Heart left ventricle (tissue), 16 donors: ENCODE data around the gene ABCA13. TPM values are rescaled to one million over a fixed set of nuclear protein-coding genes. Genes with fewer than 3 reads are reported as not detected.
A peak's percentile ranks its signal among the peaks of the same experiment; 100 is the strongest.

Experiments used
- ATAC-seq, 4 donors: fragments of 200-7000 bp; cut with Tn5 transposase; one replicate each; pipeline ENCODE4 v1.9.1; 2020 to 2022; ENCODE audit warnings: moderate library complexity in 4 of 4, mild to moderate bottlenecking in 3 of 4, moderate number of reproducible peaks in 1 of 4
- DNase-seq, 5 donors: peaks; one replicate each; pipeline ENCODE4 v3.0.0-alpha.2; 2020
- H3K27ac ChIP-seq, 12 donors: fragments of 200-600 bp; sonication (generic) in 4 of 12; one replicate each; pipeline versions ENCODE4 v1.5.0 to v1.8.0; 2016 to 2022; ENCODE audit warnings: mild to moderate bottlenecking in 2 of 12
- H3K27me3 ChIP-seq, 9 donors: fragments of 200-600 bp; sonication (generic) in 2 of 9; one replicate each; pipeline versions ENCODE4 v1.5.1 to v1.8.0; 2016 to 2022; ENCODE audit warnings: mild to moderate bottlenecking in 3 of 9
- H3K36me3 ChIP-seq, 9 donors: fragments of 200-600 bp; sonication (generic) in 2 of 9; one replicate each; pipeline versions ENCODE4 v1.5.0 to v1.8.0; 2018 to 2022; ENCODE audit warnings: mild to moderate bottlenecking in 2 of 9
- H3K4me1 ChIP-seq, 12 donors: fragments of 200-600 bp; sonication (generic) in 4 of 12; one replicate each; pipeline versions ENCODE4 v1.5.0 to v1.8.0; 2016 to 2022; ENCODE audit warnings: mild to moderate bottlenecking in 3 of 12
- H3K4me3 ChIP-seq, 12 donors: fragments of 200-600 bp; sonication (generic) in 4 of 12; one replicate each; pipeline versions ENCODE4 v1.5.0 to v1.8.0; 2017 to 2022; ENCODE audit warnings: mild to moderate bottlenecking in 9 of 12, moderate library complexity in 4 of 12
- H3K9me3 ChIP-seq, 12 donors: fragments of 200-600 bp; sonication (generic) in 4 of 12; one replicate each; pipeline versions ENCODE4 v1.5.0 to v1.8.0; 2016 to 2022; ENCODE audit warnings: mild to moderate bottlenecking in 1 of 12
- CTCF ChIP-seq, 12 donors: fragments of 200-600 bp; sonication (generic) in 4 of 12; IDR thresholded peaks; one replicate each; pipeline versions ENCODE4 v1.5.0 to v1.8.0; 2018 to 2022; ENCODE audit warnings: antibody characterized with exemption in 12 of 12, mild to moderate bottlenecking in 5 of 12
- POLR2A ChIP-seq, 2 donors: fragments of 450-650 bp; IDR thresholded peaks; one replicate each; pipeline ENCODE4 v1.6.1; 2017; ENCODE audit warnings: antibody characterized with exemption in 2 of 2, mild to moderate bottlenecking in 2 of 2, moderate library complexity in 2 of 2
- WGBS, 4 donors: extraction: QIAGEN DNeasy Blood & Tissue Kit in 2 of 4; methylation state at CpG; one replicate each; pipeline versions ENCODE4 v1.1.5 to v1.1.7; 2013 to 2018; 5-methylcytosine and 5-hydroxymethylcytosine counted together
- intact Hi-C, 10 donors: fragments of 100-400 bp; cut with DNase I; formaldehyde crosslinking; loops; one replicate each; pipeline versions ENCODE4 v1.11.1 to v1.14.2; 2022
- polyA plus RNA-seq, 2 donors: library from polyadenylated mRNA; stranded (reverse); fragments of 200-250 nt; gene quantifications; one replicate each; pipeline ENCODE4 v1.2.3, GENCODE V29; 2013
- total RNA-seq, 9 donors: library from RNA; depleted of rRNA in 2 of 9; stranded (reverse); fragments of >200 nt in 2 of 9; fragmentation: NEBNext Ultra II Directional in 3 of 9; extraction: Animal tissue kit (Norgen Biotek cat#: 25700) in 3 of 9; gene quantifications; one replicate each; pipeline versions ENCODE4 v1.1.0 to v1.2.4, GENCODE V29; 2016 to 2023
- donor health status: ischemic (EF 13 %, LVEDD 7.1; RV severe dilation, severe dysfunction).
- donor health status: healthy with polysubstance abuse.
- donor health status: DM: no; HTN: yes; CAD: no.
- donor health status: DM: no; HTN: no; CAD: no.
- donor health status: ischemic (EF 25% LVEDD 6.9; RV normal size, moderate dysfunction).
- donor health status: ischemic (EF 25% LVEDD 5.7; RV mildly dilated, moderate dysfunction).
- donor health status: healthy.
- donor health status: DM: yes; HTN: yes; CAD: no.
- donor health status: ischemic (EF 35%, LVEDD 5.7; RV mildly dilated, moderate dysfunction).
- donor health status: nonischemic (EF 11% LVEDD 7.7; RV severe dilation, severe dysfunction).
- donor health status: DM: yes; HTN: yes; CAD: no.
- donor health status: PGD.
- donor health status: ischemic (EF 29% LVEDD 5.4; RV normal size, mild dysfunction).
- donor health status: nonischemic (EF 23%, LVEDD 6.1; RV moderate dilation, normal function).

The ABCA13 gene
- total and polyA plus RNA-seq, 11 donors = 0.01 to 0.29 (median 0.07) TPM; not detected in 3

GRCh38 chr7:48139459-48139858 lies 31.8 kb upstream of the ABCA13 start:
- TF ChIP-seq CTCF (IDR thresholded peaks at IDR 0.05) (peak in 2 of 12 donors; percentile 16 to 19), POLR2A (IDR thresholded peaks at IDR 0.05) (no peak)
- DNase-seq = no peak
- WGBS, 4 donors = 67 to 72% (median 71%) methylated on average over 3 of the region's 3 CpGs

GRCh38 chr7:48140001-48140681 lies 31.1 kb upstream of the ABCA13 start:
- H3K4me1 ChIP-seq = peaks cover 0 to 8% (median 0%) of the 10 kb centered on the region in 12 donors
- DNase-seq = no peak
- no peak overlapping the region for H3K27ac ChIP-seq
- peaks cover 0 to 5% (median 0%) of the 10 kb centered on the region in 12 donors for H3K9me3 ChIP-seq
- no peaks in the 10 kb centered on the region for H3K36me3 ChIP-seq
- intact Hi-C loops = no loop called here
- WGBS, 4 donors = 71 to 79% (median 76%) methylated on average over 7 of the region's 7 CpGs
- H3K27me3 ChIP-seq = no peaks in the 10 kb centered on the region
- ATAC-seq = no peak
- TF ChIP-seq POLR2A (IDR thresholded peaks at IDR 0.05) (no peak), CTCF (IDR thresholded peaks at IDR 0.05) (no peak)
- peak overlapping the region in 1 of 12 donors; percentile 28 for H3K4me3 ChIP-seq

More at GRCh38 chr7:48139459-48139858, 31.8 kb upstream of the ABCA13 start:
- H3K9me3 ChIP-seq = peaks cover 0 to 5% (median 0%) of the 10 kb centered on the region in 12 donors
- peaks cover 0 to 8% (median 0%) of the 10 kb centered on the region in 12 donors for H3K4me1 ChIP-seq
- H3K4me3 ChIP-seq = no peak overlapping the region
- intact Hi-C loops = no loop called here
- H3K27ac ChIP-seq = no peak overlapping the region
- no peaks in the 10 kb centered on the region for H3K27me3 ChIP-seq
- H3K36me3 ChIP-seq = no peaks in the 10 kb centered on the region
- ATAC-seq = no peak

GRCh38 chr7:48141521-48141920 lies 29.7 kb upstream of the ABCA13 start:
- intact Hi-C loops = no loop called here
- H3K27me3 ChIP-seq = peaks cover 0 to 3% (median 0%) of the 10 kb centered on the region in 9 donors
- WGBS, 4 donors = 75 to 93% (median 83%) methylated on average over 1 of the region's 1 CpG
- no peaks in the 10 kb centered on the region for H3K36me3 ChIP-seq
- TF ChIP-seq POLR2A (IDR thresholded peaks at IDR 0.05) (no peak), CTCF (IDR thresholded peaks at IDR 0.05) (no peak)
- ATAC-seq (no peak), DNase-seq (no peak)
- H3K9me3 ChIP-seq = peaks cover 0 to 5% (median 0%) of the 10 kb centered on the region in 12 donors
- H3K4me3 ChIP-seq = no peak overlapping the region
- no peak overlapping the region for H3K27ac ChIP-seq
- peaks cover 0 to 8% (median 0%) of the 10 kb centered on the region in 12 donors for H3K4me1 ChIP-seq

GRCh38 chr7:48144291-48144768 lies 26.9 kb upstream of the ABCA13 start:
- Histone ChIP-seq H3K9me3 (peaks cover 0 to 5% (median 0%) of the 10 kb centered on the region in 12 donors), H3K27me3 (peaks cover 0 to 22% (median 0%) of the 10 kb centered on the region in 9 donors), H3K4me3 (no peak overlapping the region), H3K27ac (no peak overlapping the region), H3K36me3 (no peaks in the 10 kb centered on the region), H3K4me1 (peaks cover 0 to 8% (median 0%) of the 10 kb centered on the region in 12 donors)
- no peak for ATAC-seq
- no peak for DNase-seq
- TF ChIP-seq POLR2A (IDR thresholded peaks at IDR 0.05) = no peak
- no peak for TF ChIP-seq CTCF (IDR thresholded peaks at IDR 0.05)
- intact Hi-C loops = no loop called here
- 45 to 65% (median 55%) methylated on average over 4 of the region's 4 CpGs for WGBS, 4 donors
